Measurements from ENCODE around the gene ROBO2.

Gene ROBO2

DNA sequence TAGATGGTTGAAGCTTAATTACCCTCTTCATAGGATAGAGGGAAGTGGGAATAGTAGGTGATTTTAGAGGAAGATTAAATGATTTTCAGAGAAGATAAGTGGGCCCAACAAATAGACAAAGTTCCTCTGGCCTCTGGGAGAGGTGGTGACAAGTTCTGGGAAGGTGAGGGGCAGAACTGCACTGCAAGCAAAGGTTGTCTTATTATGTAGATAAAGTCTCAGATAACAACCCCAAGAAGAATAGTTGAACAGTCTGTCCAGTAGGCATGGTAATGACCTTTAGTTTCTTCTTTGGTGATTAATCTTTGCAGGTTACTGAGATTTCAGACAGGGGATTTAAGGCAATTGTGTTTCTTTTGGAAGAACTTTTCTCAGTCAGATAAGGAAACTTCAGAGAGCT is 439.1 kb downstream of the ROBO2 start:
- DNase-seq (ENCODE audit: low read depth): no peak

DNA sequence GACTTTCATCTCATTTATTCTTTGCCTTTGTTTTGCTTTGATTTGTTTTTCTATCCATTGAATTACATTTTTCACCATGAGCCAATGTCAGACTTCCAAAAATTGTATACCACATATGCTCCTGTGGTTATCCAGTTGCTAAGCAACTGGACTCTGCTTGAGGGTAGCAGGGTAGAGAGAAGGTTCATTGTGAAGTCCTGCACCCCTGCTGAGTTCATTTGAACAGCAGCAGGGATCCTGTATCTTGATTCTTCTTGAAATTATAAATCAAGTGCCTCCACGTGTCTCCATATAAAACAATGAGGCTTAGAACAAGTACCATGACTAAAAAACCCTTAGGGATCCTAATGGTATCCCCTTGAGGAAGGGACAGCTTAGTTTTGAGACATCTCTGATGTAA is 449.3 kb downstream of the ROBO2 start:
- no peak for DNase-seq (ENCODE audit: low read depth)

- DNase-seq (ENCODE audit: low read depth): no peak
Observed at GRCh38 chr3:77491961-77492360, 452.1 kb downstream of the ROBO2 start.

DNA sequence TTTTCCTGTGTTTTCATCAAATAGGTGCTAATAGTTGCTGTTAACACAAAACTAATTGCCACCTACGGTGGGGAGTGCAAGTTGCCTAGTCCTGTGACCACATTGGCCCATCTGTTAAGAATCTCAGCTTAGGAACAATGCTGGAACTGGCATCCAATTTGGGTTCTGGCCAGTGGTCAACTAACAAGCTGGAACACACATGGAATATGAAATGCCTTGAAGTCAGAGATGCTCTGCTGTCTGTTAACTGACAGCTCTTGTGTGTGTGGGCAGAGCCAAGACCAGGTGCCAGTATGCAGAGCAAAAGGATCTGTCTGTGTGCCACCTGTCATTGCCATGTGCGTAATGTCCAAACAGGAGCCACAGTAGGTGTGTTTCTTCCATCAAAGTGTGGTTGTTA is 460.8 kb downstream of the ROBO2 start:
- DNase-seq (ENCODE audit: low read depth): no peak

- no peak for DNase-seq (ENCODE audit: low read depth)
Observed at GRCh38 chr3:77506384-77506783, 466.5 kb downstream of the ROBO2 start.

DNA sequence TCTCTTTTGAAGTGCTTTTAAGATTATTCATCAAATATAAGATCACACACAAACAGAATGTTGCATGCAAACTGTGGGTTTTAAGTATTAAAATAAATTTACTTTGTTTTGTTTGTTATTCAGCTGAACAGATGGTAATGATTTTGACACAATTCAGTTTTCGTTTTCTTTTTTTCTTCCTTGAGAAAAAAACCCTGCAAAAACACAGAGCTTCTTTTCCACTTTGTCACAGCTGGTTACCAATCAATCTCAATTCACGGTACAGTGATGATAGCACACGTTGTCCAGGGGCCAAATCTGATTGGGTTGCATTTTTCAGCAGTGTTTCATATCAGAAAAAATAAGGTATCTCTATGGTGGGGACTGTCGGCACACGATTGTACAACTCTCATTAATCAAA is 473.6 kb downstream of the ROBO2 start:
- no peak for DNase-seq (ENCODE audit: low read depth)

GRCh38 chr3:77514766-77515165 is 474.9 kb downstream of the ROBO2 start:
- no peak for DNase-seq (ENCODE audit: low read depth)

- no peak for DNase-seq (ENCODE audit: low read depth)
Observed at GRCh38 chr3:77524463-77524862, 484.6 kb downstream of the ROBO2 start.

- DNase-seq (ENCODE audit: low read depth): no peak
Observed at GRCh38 chr3:77524946-77525682, 485.2 kb downstream of the ROBO2 start.

DNA sequence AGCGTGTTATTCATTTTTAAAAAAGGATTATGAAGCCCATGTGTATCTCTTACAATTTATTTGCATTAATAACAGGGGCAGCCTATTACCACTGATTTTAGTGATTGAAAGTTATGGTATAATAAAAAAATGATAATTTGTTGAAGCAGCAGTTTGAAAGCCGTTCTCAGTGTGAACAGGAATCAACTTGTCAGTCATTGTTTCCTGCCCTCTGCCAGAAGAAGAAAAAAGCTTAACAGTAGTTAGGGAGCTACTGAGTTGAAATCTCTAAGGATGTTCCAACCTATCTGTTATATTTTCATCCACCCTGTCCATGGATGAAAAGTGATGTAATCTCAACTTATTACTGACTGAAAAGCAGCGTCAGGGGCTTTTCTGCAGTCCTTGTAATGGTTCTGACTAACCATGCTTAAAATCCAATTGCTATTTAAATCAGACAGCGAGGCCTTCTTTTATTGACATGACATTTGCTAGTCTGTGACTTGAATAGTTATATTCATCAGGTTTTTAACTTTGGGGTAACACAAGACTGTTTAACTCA is 486.7 kb downstream of the ROBO2 start:
- no peak for DNase-seq (ENCODE audit: low read depth)

DNA sequence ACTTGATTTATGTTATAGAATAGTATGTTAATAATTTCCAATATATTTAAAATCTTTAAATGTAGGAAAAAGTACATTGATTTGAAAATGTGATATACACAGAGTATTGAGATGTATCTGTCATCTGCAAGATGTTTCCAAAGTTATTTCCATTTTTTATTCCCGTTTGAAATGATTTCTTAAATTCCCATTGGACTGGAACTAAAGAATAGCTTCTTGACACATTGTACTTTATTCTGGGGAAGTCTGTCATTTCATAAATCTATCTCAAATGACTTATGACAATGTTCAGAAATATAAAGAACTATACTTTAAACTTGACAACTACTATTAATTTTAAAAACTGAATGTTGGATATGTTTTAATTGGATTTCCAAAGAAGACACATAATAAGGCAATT is 489.6 kb downstream of the ROBO2 start:
- DNase-seq (ENCODE audit: low read depth): no peak

DNA sequence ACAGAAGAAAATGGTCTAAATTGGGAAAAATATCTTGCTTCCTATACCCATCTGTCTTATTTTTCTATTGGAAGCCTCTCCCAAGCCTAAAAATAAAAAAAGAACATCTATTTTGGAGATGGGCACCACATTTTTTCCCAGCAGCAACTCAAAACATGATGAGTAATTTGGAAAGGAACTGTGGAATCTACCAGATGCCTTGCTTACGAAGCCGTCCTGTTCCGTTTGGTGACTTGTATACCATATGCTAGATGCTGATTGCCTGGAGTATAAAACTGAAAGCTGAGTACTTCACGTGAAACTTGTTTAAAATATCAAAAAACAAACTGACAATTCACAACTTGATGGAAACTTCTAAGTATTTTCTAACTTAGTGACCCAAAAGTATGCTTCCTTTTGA is 491.0 kb downstream of the ROBO2 start:
- no peak for DNase-seq (ENCODE audit: low read depth)

DNA sequence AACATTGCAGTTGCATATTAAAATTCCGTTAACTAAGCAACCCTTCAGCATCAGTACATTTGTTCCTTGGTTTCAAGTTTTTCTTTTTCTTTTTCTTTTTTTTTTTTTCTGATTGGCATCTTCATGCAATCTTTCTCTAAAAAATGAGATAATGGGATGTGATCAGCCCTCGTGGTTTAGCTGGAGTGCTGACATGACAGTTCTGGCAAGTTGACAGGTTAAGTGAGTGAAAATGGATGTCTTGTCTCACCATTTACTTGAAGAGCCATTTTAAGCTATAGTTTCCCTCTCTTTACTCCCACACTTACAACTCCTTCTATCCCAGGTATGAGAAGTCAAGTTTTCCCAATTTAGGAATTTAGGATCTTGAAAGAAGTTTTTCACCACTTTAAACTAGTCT is 495.2 kb downstream of the ROBO2 start:
- DNase-seq (ENCODE audit: low read depth): no peak

GRCh38 chr3:77536038-77536775 is 496.3 kb downstream of the ROBO2 start:
- no peak for DNase-seq (ENCODE audit: low read depth)

DNA sequence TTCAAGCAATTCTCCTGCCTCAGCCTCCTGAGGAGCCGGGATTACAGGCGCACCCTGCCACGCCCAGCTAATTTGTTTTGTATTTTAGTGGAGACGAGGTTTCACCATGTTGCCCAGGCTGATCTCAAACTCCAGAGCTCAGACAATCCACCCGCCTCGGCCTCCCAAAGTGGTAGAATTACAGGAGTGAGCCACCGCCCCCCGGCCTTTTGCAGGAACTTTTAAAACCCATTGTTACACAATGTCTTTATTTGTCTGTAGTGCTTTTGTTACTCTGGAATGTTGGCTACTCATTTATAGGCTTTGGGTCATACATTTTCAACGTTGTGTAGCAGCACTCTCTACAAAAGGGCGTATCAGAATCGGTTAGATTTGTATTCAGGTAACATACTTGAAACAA is 499.1 kb downstream of the ROBO2 start:
- no peak for DNase-seq (ENCODE audit: low read depth)

DNA sequence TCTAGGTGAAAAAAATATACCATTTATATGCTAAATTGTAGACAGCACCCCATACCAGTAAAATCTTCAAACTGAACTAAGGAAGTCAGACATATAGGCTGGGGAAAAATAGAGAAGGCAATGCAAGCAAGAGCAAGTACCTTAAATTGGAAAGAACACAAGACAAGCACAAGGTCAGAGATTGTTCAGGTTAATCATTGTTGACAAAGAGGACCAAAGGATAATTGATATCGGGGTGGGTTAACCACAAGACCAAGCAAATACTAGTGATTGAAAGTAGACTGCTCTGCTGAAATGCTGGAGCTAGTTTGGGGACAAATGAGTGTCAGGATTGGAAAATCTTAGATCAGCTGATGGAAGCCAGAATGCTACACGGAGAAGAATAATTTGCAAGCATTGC is 499.8 kb downstream of the ROBO2 start:
- no peak for DNase-seq (ENCODE audit: low read depth)

- no peak for DNase-seq (ENCODE audit: low read depth)
Observed at GRCh38 chr3:77541203-77541922, 501.5 kb downstream of the ROBO2 start.

DNA sequence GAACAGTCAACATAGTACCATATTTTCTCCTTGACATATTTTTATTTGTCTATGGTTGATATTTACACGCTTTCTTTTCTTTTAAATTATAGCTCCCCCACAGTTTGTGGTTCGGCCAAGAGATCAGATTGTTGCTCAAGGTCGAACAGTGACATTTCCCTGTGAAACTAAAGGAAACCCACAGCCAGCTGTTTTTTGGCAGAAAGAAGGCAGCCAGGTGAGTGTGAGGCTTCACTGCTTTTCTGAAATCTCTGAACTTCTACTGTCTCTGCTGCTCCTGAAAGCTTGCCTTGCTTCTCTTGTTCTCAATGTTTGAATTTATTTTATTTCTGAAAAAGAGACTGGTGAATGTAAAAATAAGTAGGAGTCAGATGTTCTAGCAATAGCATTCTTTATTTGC is 506.3 kb downstream of the ROBO2 start:
- no peak for DNase-seq (ENCODE audit: low read depth)

- no peak for DNase-seq (ENCODE audit: low read depth)
Observed at GRCh38 chr3:77549034-77549433, 509.1 kb downstream of the ROBO2 start.

DNA sequence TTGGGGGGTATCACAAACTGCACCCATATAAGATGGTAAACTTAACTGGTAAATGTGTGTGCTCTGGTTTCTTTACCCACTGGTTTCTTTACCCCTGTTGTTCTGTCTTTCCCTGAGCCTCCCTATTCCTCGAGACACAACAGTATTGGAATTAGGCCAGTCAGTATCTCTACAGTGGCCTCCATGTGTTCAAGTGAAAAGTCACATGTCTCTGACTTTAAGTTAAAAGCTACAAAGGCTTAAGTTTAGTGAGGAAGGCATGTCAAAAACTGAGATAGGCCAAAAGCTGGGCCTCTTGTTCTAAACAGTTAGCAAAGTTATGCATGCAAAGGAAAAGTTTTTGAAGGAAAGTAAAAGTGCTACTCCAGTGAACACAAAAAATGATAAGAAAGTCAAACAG is 513.3 kb downstream of the ROBO2 start:
- no peak for DNase-seq (ENCODE audit: low read depth)

DNA sequence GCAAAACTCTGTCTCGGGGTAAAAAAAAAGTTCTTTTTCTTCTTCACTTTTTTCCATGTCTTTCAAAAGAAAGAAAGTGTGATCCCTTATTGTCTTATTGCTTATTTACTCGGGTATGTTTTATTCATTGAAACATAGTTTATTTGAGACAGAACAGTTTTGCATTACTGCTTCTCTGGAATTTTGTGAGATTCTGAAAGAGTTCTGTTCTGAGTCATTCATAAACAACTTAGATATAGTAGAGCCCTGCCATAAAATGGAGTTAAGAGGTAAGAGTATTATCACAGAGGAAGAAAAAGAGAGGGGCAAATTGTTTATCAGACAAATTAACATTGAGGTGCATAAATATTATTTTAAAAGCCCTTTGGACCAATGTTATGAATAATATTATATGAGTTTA is 522.2 kb downstream of the ROBO2 start:
- DNase-seq (ENCODE audit: low read depth): no peak

GRCh38 chr3:77563012-77563411 is 523.1 kb downstream of the ROBO2 start:
- no peak for DNase-seq (ENCODE audit: low read depth)

DNA sequence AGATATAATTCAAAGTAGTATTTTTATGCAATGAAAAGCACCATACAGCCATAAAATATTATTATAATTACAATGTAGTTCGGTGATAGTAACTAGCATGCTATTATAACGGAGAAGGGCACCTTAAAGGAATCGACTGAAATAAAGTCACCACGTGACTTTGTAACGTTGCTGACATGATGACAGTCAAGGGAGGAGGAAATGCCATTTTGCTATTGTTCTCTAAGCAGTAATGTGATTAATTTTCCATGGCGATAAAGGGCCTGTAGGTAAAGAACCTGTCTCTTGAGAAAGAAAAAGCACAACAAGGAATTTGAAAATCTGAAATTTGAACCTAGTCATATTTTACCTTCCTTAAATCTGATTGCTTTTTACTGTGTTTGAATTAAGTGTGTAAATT is 526.2 kb downstream of the ROBO2 start:
- DNase-seq (ENCODE audit: low read depth): no peak

Measured in stimulated activated CD8-positive, alpha-beta memory T cell treated with anti-CD3 and anti-CD28 coated beads, Interleukin-4, amount 100 ng/mL, for 24 hours (primary cell).